Measurements from ENCODE around the gene WDFY3. TPM values are rescaled to one million over a fixed set of nuclear protein-coding genes. Genes with fewer than 3 reads are reported as not detected.

WDFY3 gene
- total and polyA plus RNA-seq, 8 donors = 5.3 to 53.0 (median 29.6) TPM

DNA sequence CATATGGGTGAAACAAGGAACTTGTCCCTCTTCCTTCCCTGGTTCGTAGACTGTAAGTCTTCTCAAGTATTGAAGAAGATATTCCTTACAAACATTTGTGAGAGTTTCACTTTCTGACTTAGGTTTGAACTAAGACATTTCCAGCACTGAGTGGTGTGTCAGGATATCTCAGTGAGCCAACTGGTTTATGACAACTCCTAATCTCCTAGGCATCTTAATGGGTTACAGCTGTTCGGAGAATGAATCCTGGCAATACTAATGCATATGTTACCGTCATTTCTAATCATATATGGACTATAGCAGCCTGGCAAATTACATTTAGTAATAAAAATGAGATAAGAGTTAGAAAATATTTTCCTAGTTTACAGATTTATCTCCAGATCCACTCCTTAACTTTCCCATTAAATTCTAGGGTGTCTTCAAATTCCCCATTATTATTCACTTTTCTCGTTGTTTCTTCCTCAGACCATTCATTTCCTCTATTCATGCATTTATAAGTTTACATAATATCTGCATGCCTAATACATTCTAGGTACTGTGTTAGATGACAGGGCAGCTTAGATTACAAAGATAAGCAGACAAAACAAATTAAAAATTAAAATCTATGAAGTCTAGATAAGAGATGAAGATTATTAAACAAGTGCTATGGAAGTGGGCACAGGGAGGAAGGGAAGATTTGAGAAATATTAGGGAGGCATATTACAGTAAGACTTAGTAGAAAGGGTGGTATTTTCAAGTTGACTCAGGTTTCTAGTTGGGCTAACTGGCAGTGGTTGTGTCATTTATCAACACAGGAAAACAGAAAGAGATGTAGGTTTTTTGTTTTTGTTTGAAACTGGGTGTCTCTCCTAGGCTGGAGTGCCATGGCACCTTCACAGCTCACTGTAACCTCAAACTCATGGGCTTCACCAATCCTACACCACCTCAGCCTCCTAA lies 173.9 kb downstream of the WDFY3 start:
- Histone ChIP-seq H3K36me3 (peaks cover 0 to 14% (median 0%) of the 10 kb centered on the region in 3 donors), H3K27me3 (no peaks in the 10 kb centered on the region), H3K4me1 (no peaks in the 10 kb centered on the region), H3K9me3 (no peaks in the 10 kb centered on the region), H3K27ac (no peak overlapping the region), H3K4me3 (no peak overlapping the region)
- ATAC-seq (no peak), FAIRE-seq (no peak), DNase-seq (no peak)
- intact Hi-C loops (cut with DNase I) = no loop called here
- TF ChIP-seq, protein P1, sequence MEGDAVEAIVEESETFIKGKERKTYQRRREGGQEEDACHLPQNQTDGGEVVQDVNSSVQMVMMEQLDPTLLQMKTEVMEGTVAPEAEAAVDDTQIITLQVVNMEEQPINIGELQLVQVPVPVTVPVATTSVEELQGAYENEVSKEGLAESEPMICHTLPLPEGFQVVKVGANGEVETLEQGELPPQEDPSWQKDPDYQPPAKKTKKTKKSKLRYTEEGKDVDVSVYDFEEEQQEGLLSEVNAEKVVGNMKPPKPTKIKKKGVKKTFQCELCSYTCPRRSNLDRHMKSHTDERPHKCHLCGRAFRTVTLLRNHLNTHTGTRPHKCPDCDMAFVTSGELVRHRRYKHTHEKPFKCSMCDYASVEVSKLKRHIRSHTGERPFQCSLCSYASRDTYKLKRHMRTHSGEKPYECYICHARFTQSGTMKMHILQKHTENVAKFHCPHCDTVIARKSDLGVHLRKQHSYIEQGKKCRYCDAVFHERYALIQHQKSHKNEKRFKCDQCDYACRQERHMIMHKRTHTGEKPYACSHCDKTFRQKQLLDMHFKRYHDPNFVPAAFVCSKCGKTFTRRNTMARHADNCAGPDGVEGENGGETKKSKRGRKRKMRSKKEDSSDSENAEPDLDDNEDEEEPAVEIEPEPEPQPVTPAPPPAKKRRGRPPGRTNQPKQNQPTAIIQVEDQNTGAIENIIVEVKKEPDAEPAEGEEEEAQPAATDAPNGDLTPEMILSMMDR (IDR thresholded peaks at IDR 0.05) = no peak
- 93% methylated on average over 4 of the region's 4 CpGs for WGBS, 2 donors

DNA sequence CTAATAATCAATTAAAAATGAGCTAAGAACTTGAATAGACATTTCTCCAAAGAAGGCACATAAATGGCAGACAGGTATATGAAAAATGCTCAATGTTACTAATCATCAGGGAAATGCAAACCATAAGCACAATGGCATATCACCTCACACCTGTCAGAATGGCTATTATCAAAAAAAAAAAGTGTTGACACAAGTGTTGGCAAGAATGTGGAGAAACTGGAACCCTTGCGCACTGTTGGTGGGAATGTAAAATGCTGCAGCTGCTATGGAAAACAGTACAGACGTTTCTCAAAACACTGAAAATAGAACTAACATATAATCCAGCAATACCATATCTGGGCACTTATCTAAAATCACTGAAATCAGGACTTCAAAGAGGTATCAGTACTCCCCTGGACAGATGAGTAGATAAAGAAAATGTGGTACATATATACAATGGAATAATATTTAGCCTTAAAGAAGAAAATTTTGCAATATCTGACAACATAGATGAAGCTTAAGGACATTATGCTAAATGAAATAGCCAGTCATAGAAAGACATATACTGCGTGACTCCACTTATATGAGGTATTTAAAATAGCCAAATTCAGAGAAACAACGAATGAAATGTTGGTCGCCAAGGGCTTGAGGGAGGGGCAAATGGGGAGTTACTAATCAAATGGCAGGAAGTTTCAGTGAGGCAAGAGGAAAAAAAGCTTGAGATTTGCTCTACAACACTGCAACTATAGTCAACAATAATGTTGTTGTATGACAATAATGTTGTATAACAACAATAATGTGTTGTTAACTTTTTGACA lies 175.5 kb downstream of the WDFY3 start:
- ATAC-seq = peak in 2 of 4 donors; percentile 37 to 74
- no peak for FAIRE-seq
- intact Hi-C loops (cut with DNase I) = no loop called here
- TF ChIP-seq, protein P1 (IDR thresholded peaks at IDR 0.05) = no peak
- no peaks in the 10 kb centered on the region for H3K9me3 ChIP-seq
- 72% methylated on average over 5 of the region's 5 CpGs for WGBS, 2 donors
- H3K36me3 ChIP-seq = peaks cover 0 to 20% (median 0%) of the 10 kb centered on the region in 3 donors
- no peak overlapping the region for H3K27ac ChIP-seq
- H3K4me3 ChIP-seq = no peak overlapping the region
- H3K27me3 ChIP-seq = no peaks in the 10 kb centered on the region
- no peak for DNase-seq
- H3K4me1 ChIP-seq = no peaks in the 10 kb centered on the region

DNA sequence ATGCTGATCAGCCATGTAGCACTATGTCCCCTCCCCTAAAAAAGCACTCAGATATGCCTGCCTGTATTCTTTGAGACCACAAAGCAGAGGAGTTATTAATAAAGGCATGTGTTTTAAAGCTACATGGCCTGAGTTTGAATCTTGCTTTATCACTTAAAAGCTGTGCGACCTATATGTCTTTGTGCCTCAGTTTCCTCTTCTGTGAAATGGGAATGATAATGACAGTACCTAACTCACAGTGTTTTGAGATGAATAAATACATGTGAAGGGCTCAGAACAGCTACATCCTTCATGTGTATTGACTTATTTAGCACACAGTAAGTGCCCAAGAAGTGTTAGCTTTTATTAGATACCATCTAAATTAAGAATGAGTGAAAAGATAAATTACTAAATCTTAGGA lies 180.0 kb downstream of the WDFY3 start:
- Histone ChIP-seq H3K9me3 (no peaks in the 10 kb centered on the region), H3K27me3 (no peaks in the 10 kb centered on the region), H3K4me3 (no peak overlapping the region), H3K36me3 (peaks cover 0 to 24% (median 10%) of the 10 kb centered on the region in 3 donors), H3K4me1 (no peaks in the 10 kb centered on the region), H3K27ac (no peak overlapping the region)
- no peak for ATAC-seq
- intact Hi-C loops (cut with DNase I) = no loop called here
- FAIRE-seq = no peak
- TF ChIP-seq, protein P1 (IDR thresholded peaks at IDR 0.05) = no peak
- DNase-seq = no peak
- 95 to 96% methylated on average over 1 of the region's 1 CpG for WGBS, 2 donors

DNA sequence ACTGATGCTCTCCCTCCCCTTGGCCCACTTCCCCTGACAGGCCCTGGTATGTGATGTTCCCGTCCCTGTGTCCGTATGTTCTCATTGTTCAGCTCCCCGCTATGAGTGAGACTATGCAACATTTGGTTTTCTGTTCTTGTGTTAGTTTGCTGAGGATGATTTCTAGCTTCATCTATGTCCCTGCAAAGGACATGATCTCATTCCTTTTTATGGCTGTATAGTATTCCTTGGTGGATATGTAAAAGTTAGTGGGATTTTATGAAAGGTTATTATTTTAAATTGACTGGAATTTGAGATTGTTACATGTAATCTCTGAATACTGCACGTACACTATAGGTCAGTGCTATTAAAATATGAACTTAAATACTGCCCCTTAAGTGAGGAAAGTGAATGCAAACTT lies 184.0 kb downstream of the WDFY3 start:
- Histone ChIP-seq H3K4me3 (no peak overlapping the region), H3K27ac (no peak overlapping the region), H3K27me3 (no peaks in the 10 kb centered on the region), H3K36me3 (peaks cover 0 to 44% (median 10%) of the 10 kb centered on the region in 3 donors), H3K9me3 (no peaks in the 10 kb centered on the region), H3K4me1 (no peaks in the 10 kb centered on the region)
- DNase-seq = no peak
- TF ChIP-seq, protein P1 (IDR thresholded peaks at IDR 0.05) = no peak
- WGBS, 2 donors = 98 to 99% methylated on average over 4 of the region's 4 CpGs
- no peak for FAIRE-seq
- no peak for ATAC-seq
- intact Hi-C loops (cut with DNase I) = no loop called here
